ENCODE results near the gene TPM1. TPM values are rescaled to one million over a fixed set of nuclear protein-coding genes. Genes with fewer than 3 reads are reported as not detected.

Gene TPM1
- total and polyA plus RNA-seq, 2 donors (not counting 1 experiment from before 2014, with no cell fraction given) = 224 to 1,732 TPM

DNA sequence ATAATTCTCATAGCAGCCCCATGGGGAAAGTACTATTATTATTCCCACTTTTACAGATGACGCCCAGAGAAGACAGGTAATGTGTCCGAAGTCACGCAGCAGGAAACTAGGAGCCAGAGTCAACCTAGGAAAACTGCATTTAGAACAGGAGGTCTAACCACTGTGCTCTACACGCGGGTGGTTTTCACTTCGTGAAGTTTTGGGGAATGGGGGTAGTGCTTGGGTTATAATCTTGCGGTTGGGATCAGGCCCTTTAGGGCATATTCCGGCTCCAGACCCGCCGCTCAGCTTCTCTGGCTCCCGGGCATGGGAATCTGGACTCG is 5.2 kb downstream of the TPM1 start:
- peak overlapping the region; percentile 26 to 73 (median 66) for H3K4me3 ChIP-seq (replicated peaks in 1 of 4; ENCODE audit: control extremely low read depth in 1 of 4, insufficient read depth in 1 of 4, low read depth in 3 of 4, low read length in 4 of 4)

DNA sequence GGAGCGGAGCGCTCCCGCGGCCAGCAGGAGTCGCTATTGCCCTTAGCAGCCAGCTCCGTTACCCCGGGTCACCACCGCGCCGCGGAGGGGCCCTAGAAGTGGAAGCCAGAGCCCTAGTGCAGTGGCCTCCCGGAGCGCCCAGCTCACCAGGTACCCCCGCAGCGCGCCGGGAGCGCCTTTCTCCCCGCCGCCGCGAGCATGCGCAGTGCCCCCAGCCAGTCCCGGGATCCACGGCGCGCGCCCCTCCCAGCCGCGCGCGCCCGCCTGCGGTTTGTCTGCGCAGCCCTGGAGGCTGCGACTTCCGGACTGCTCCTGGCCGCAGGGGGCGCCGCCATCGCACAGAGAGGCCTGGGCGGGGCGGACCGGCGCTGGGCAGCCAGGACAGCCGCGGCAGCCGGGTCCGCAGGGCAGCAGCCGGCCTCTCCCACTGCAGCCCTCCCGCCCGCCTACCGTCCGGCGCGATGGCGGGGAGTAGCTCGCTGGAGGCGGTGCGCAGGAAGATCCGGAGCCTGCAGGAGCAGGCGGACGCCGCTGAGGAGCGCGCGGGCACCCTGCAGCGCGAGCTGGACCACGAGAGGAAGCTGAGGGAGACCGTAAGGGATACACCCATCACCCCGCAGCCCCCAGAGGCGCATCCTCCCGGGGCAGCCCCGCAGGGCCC is 5.7 kb downstream of the TPM1 start:
- H2AFZ ChIP-seq (ENCODE audit: low read length) = no peak overlapping the region
- H3K79me2 ChIP-seq (ENCODE audit: control insufficient read depth, insufficient read depth, low read length) = peaks cover 82% of the 10 kb centered on the region
- no peaks in the 10 kb centered on the region for H3K9me3 ChIP-seq (ENCODE audit: control insufficient read depth, insufficient read depth, low read depth, low read length)
- H3K9ac ChIP-seq (ENCODE audit: insufficient read depth, low read length) = peak overlapping the region; percentile 73
- H3K4me1 ChIP-seq (ENCODE audit: control insufficient read depth, extremely low read depth, insufficient read depth, low read length) = peaks cover 36% of the 10 kb centered on the region
- TF ChIP-seq CTCF (conservative IDR thresholded peaks at IDR 0.05 in 1 of 2, IDR thresholded peaks at IDR 0.05 in 1 of 2; ENCODE audit: low read depth in 1 of 2, low read length in 2 of 2) (peak; percentile 87 to 90), EZH2 (IDR thresholded peaks at IDR 0.05; ENCODE audit: low read length, missing control alignments) (no peak)
- H3K27me3 ChIP-seq (ENCODE audit: control insufficient read depth, insufficient read depth, low read length) = no peaks in the 10 kb centered on the region
- peak overlapping the region; percentile 66 to 88 (median 75) for H3K4me3 ChIP-seq (replicated peaks in 1 of 4; ENCODE audit: control extremely low read depth in 1 of 4, insufficient read depth in 1 of 4, low read depth in 3 of 4, low read length in 4 of 4)
- H3K4me2 ChIP-seq (ENCODE audit: extremely low read depth, insufficient read depth, low read length) = peak overlapping the region; percentile 92
- H3K36me3 ChIP-seq (ENCODE audit: control insufficient read depth, insufficient read depth, low read length) = peaks cover 3% of the 10 kb centered on the region
- peak; percentile 89 to 94 for DNase-seq (ENCODE audit: low read depth in 2 of 2)
- H4K20me1 ChIP-seq (ENCODE audit: control insufficient read depth, extremely low read depth, insufficient read depth, low read length) = no peaks in the 10 kb centered on the region
- H3K27ac ChIP-seq (ENCODE audit: insufficient read depth, low read length) = peak overlapping the region; percentile 68

More for the DNA sequence above, 5.2 kb downstream of the TPM1 start:
- Histone ChIP-seq H3K79me2 (ENCODE audit: control insufficient read depth, insufficient read depth, low read length) (peaks cover 81% of the 10 kb centered on the region), H3K9me3 (ENCODE audit: control insufficient read depth, insufficient read depth, low read depth, low read length) (no peaks in the 10 kb centered on the region), H4K20me1 (ENCODE audit: control insufficient read depth, extremely low read depth, insufficient read depth, low read length) (no peaks in the 10 kb centered on the region), H3K27me3 (ENCODE audit: control insufficient read depth, insufficient read depth, low read length) (no peaks in the 10 kb centered on the region), H2AFZ (ENCODE audit: low read length) (no peak overlapping the region), H3K4me1 (ENCODE audit: control insufficient read depth, extremely low read depth, insufficient read depth, low read length) (peaks cover 32% of the 10 kb centered on the region), H3K27ac (ENCODE audit: insufficient read depth, low read length) (peak overlapping the region; percentile 58), H3K36me3 (ENCODE audit: control insufficient read depth, insufficient read depth, low read length) (peaks cover 3% of the 10 kb centered on the region), H3K9ac (ENCODE audit: insufficient read depth, low read length) (peak overlapping the region; percentile 56), H3K4me2 (ENCODE audit: extremely low read depth, insufficient read depth, low read length) (peak overlapping the region; percentile 92)
- no peak for DNase-seq (ENCODE audit: low read depth in 2 of 2)
- TF ChIP-seq EZH2 (IDR thresholded peaks at IDR 0.05; ENCODE audit: low read length, missing control alignments) = no peak
- no peak for TF ChIP-seq CTCF (conservative IDR thresholded peaks at IDR 0.05 in 1 of 2, IDR thresholded peaks at IDR 0.05 in 1 of 2; ENCODE audit: low read depth in 1 of 2, low read length in 2 of 2)

DNA sequence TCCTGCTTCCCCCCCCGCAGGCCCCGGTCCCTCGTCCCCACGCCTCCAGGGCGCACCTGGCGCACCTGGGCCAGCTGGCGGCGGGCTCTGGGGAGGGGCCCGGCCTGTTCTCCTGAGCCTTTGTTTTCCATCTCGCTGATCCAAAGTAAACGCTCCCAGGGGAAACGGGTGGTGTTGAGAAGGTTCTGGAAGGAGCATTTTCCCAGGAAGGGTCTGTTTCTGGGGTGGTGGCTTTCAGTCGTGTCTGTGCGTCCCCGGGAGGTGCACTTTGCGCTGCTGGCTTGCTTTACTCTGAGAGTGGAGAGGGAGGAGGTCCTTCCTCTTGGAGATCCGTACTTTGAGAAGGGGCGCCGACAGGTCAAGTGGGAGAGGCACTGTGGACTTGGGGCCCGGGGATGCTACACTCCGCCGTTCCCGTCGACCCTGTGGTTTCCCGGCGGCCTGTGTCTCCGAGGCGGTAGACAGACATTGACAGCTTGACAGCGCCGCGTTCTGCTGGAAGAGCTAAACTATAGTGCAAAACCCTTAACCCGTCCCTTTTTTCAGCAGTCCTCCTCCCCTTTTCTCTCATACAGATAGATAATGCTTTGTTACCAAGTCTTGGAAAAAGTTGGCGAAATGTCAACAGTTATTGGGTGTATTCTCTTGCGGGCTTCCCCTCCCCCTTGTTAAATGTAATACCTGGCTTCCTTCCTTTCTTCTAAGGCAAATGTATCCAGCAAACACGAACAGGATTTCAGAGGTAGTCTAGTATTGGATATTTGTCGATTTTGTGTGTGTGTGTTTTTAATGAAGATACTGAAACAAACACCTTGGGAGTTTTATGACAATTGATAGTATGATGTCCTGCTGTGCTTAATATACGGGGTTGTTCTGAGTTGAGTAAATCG is 6.5 kb downstream of the TPM1 start:
- Histone ChIP-seq H3K79me2 (ENCODE audit: control insufficient read depth, insufficient read depth, low read length) (peaks cover 78% of the 10 kb centered on the region), H4K20me1 (ENCODE audit: control insufficient read depth, extremely low read depth, insufficient read depth, low read length) (no peaks in the 10 kb centered on the region), H2AFZ (ENCODE audit: low read length) (no peak overlapping the region), H3K36me3 (ENCODE audit: control insufficient read depth, insufficient read depth, low read length) (peaks cover 2% of the 10 kb centered on the region), H3K27me3 (ENCODE audit: control insufficient read depth, insufficient read depth, low read length) (no peaks in the 10 kb centered on the region), H3K9me3 (ENCODE audit: control insufficient read depth, insufficient read depth, low read depth, low read length) (no peaks in the 10 kb centered on the region), H3K4me1 (ENCODE audit: control insufficient read depth, extremely low read depth, insufficient read depth, low read length) (peaks cover 41% of the 10 kb centered on the region), H3K9ac (ENCODE audit: insufficient read depth, low read length) (peak overlapping the region; percentile 73), H3K27ac (ENCODE audit: insufficient read depth, low read length) (peak overlapping the region; percentile 68), H3K4me3 (replicated peaks in 1 of 4; ENCODE audit: control extremely low read depth in 1 of 4, insufficient read depth in 1 of 4, low read depth in 3 of 4, low read length in 4 of 4) (peak overlapping the region; percentile 66 to 88 (median 75)), H3K4me2 (ENCODE audit: extremely low read depth, insufficient read depth, low read length) (peak overlapping the region; percentile 90)
- DNase-seq (ENCODE audit: low read depth in 2 of 2) = peak; percentile 67 to 68
- no peak for TF ChIP-seq CTCF (conservative IDR thresholded peaks at IDR 0.05 in 1 of 2, IDR thresholded peaks at IDR 0.05 in 1 of 2; ENCODE audit: low read depth in 1 of 2, low read length in 2 of 2)
- TF ChIP-seq EZH2 (IDR thresholded peaks at IDR 0.05; ENCODE audit: low read length, missing control alignments) = no peak
